HepG2 (cell line): ENCODE measurements around the gene ABCB8. TPM values are rescaled to one million over a fixed set of nuclear protein-coding genes. Genes with fewer than 3 reads are reported as not detected.

Experiments used
- ATRX ChIP-seq: sonication (generic); formaldehyde crosslinking; IDR thresholded peaks from 2 replicates; pipeline ENCODE4 v1.4.0; 2020; ENCODE audit warnings: missing genetic modification reagents, borderline replicate concordance
- CREB1 ChIP-seq, 2 experiments: fragments of 450-650 bp in 1 of 2; IDR thresholded peaks; 2 replicates each; pipeline ENCODE4 v1.6.1; 2016 to 2017; ENCODE audit warnings: control low read depth in 1 of 2, mild to moderate bottlenecking in 1 of 2, missing compliant biosample characterization in 1 of 2, missing genetic modification characterization in 1 of 2
- CSRNP1 ChIP-seq: sonication (generic); formaldehyde crosslinking; IDR thresholded peaks from 2 replicates; pipeline ENCODE4 v1.8.1; 2023; ENCODE audit warnings: mild to moderate bottlenecking, missing genetic modification reagents
- DMAP1 ChIP-seq: IDR thresholded peaks from 2 replicates; pipeline ENCODE4 v1.6.1; 2016
- DNMT3B ChIP-seq: conservative IDR thresholded peaks from 2 replicates; pipeline ENCODE4 v1.6.1; 2016; ENCODE audit warnings: missing biosample characterization, control low read depth
- ERF ChIP-seq: IDR thresholded peaks from 2 replicates; pipeline ENCODE4 v1.6.1; 2018; ENCODE audit warnings: missing biosample characterization, missing genetic modification reagents
- JUND ChIP-seq: sonication (generic); formaldehyde crosslinking; IDR thresholded peaks from 2 replicates; pipeline ENCODE4 v1.8.0; 2022; ENCODE audit warnings: mild to moderate bottlenecking, missing genetic modification reagents
- KAT2B ChIP-seq: fragments of 150-350 bp; IDR thresholded peaks from 2 replicates; pipeline ENCODE4 v1.6.1; 2014; ENCODE audit warnings: low read depth, low read length, borderline replicate concordance
- KDM4B ChIP-seq: sonication (generic); formaldehyde crosslinking; IDR thresholded peaks from 2 replicates; pipeline ENCODE4 v1.4.0; 2020; ENCODE audit warnings: missing genetic modification reagents
- KDM6A ChIP-seq: IDR thresholded peaks from 2 replicates; pipeline ENCODE4 v1.6.1; 2016; ENCODE audit warnings: low read depth
- KLF15 ChIP-seq: sonication (generic); formaldehyde crosslinking; IDR thresholded peaks from 2 replicates; pipeline ENCODE4 v1.8.1; 2023; ENCODE audit warnings: borderline replicate concordance, mild to moderate bottlenecking, inconsistent platforms, missing genetic modification reagents, mixed read lengths
- MTA3 ChIP-seq: sonication (generic); formaldehyde crosslinking; IDR thresholded peaks from 2 replicates; pipeline ENCODE4 v1.4.0; 2020; ENCODE audit warnings: missing genetic modification reagents
- NCOR1 ChIP-seq: fragments of 200-600 bp; sonication (generic); IDR thresholded peaks from 2 replicates; pipeline ENCODE4 v1.7.0; 2017; ENCODE audit warnings: antibody characterized with exemption, low read length, borderline replicate concordance
- NPAS2 ChIP-seq: sonication (generic); formaldehyde crosslinking; IDR thresholded peaks from 2 replicates; pipeline ENCODE4 v1.8.0; 2022; ENCODE audit warnings: mild to moderate bottlenecking, missing genetic modification reagents, borderline replicate concordance
- PCBP1 ChIP-seq: fragments of 200-400 bp; formaldehyde crosslinking; IDR thresholded peaks from 2 replicates; pipeline ENCODE4 v1.6.1; 2017; ENCODE audit warnings: mild to moderate bottlenecking, low read depth, low read length, borderline replicate concordance
- PHF5A ChIP-seq: IDR thresholded peaks from one replicate; pipeline ENCODE4 v1.6.1; 2018; ENCODE audit warnings: low read depth, missing genetic modification reagents; ENCODE audit not compliant: unreplicated experiment
- U2AF1 ChIP-seq: fragments of 200-400 bp; formaldehyde crosslinking; optimal IDR thresholded peaks from 2 replicates; pipeline ENCODE3; 2017; ENCODE audit warnings: mild to moderate bottlenecking, low read depth, low read length
- YEATS4 ChIP-seq: sonication (generic); formaldehyde crosslinking; IDR thresholded peaks from 2 replicates; pipeline ENCODE4 v1.4.0; 2020; ENCODE audit warnings: missing genetic modification reagents, borderline replicate concordance
- ZBTB21 ChIP-seq: sonication (generic); formaldehyde crosslinking; IDR thresholded peaks from 2 replicates; pipeline ENCODE4 v1.4.0; 2020; ENCODE audit warnings: missing genetic modification reagents
- ZFX ChIP-seq: sonication (generic); formaldehyde crosslinking; IDR thresholded peaks from 2 replicates; pipeline ENCODE4 v1.4.0; 2020; ENCODE audit warnings: mild to moderate bottlenecking, low read depth, missing genetic modification reagents, moderate library complexity
- ZNF234 ChIP-seq: sonication (generic); formaldehyde crosslinking; conservative IDR thresholded peaks from 2 replicates; pipeline ENCODE4 v1.5.1; 2020; ENCODE audit warnings: mild to moderate bottlenecking, missing genetic modification reagents
- ZNF264 ChIP-seq: sonication (generic); formaldehyde crosslinking; IDR thresholded peaks from 2 replicates; pipeline ENCODE4 v1.4.0; 2020; ENCODE audit warnings: missing genetic modification reagents
- ZNF460 ChIP-seq: sonication (generic); formaldehyde crosslinking; IDR thresholded peaks from 2 replicates; pipeline ENCODE4 v1.5.1; 2020; ENCODE audit warnings: missing genetic modification reagents, mild to moderate bottlenecking, borderline replicate concordance
- ZNF543 ChIP-seq: sonication (generic); formaldehyde crosslinking; IDR thresholded peaks from 2 replicates; pipeline ENCODE4 v1.4.0; 2020; ENCODE audit warnings: mild to moderate bottlenecking, missing genetic modification reagents
- ZNF569 ChIP-seq: sonication (generic); formaldehyde crosslinking; IDR thresholded peaks from 2 replicates; pipeline ENCODE4 v1.5.0; 2020; ENCODE audit warnings: mild to moderate bottlenecking, missing genetic modification reagents, moderate library complexity, borderline replicate concordance
- ZNF615 ChIP-seq: sonication (generic); formaldehyde crosslinking; IDR thresholded peaks from 2 replicates; pipeline ENCODE4 v1.5.0; 2020; ENCODE audit warnings: mild to moderate bottlenecking, missing genetic modification reagents, borderline replicate concordance
- ZNF703 ChIP-seq: sonication (generic); formaldehyde crosslinking; IDR thresholded peaks from 2 replicates; pipeline ENCODE4 v1.5.1; 2020; ENCODE audit warnings: missing genetic modification reagents, mild to moderate bottlenecking, moderate library complexity, borderline replicate concordance
- ZNF790 ChIP-seq: sonication (generic); formaldehyde crosslinking; IDR thresholded peaks from 2 replicates; pipeline ENCODE4 v1.8.0; 2022; ENCODE audit warnings: missing genetic modification reagents, mild to moderate bottlenecking, borderline replicate concordance
- ZNF850 ChIP-seq: sonication (generic); formaldehyde crosslinking; conservative IDR thresholded peaks from 2 replicates; pipeline ENCODE4 v1.9.0; 2021; ENCODE audit warnings: mild to moderate bottlenecking, missing genetic modification reagents
- polyA plus RNA-seq, 8 experiments: library from polyadenylated mRNA; depleted of rRNA in 3 of 8; stranded (reverse) in 7 of 8; unstranded in 1 of 8; fragments of >200 nt; fragmentation: Illumina TruSeq in 4 of 8; extraction: Trizol in 4 of 8; gene quantifications; 2 replicates each; pipeline versions ENCODE4 v1.2.1 to v1.2.3, GENCODE V29; 2011 to 2016; ENCODE audit warnings: low read depth in 4 of 8, missing spikeins in 1 of 8, mixed read lengths in 1 of 8; ENCODE audit not compliant: insufficient read depth in 1 of 8
- total RNA-seq, 5 experiments: library from RNA; depleted of rRNA; stranded (reverse); fragments of >200 nt; fragmentation: Illumina TruSeq; extraction: Trizol; gene quantifications; 2 replicates each; pipeline ENCODE4 v1.2.3, GENCODE V29; 2016; ENCODE audit warnings: low read depth in 1 of 5
- TF ChIP-seq, protein P1 (sequence below): IDR thresholded peaks from 2 replicates; pipeline ENCODE4 v1.6.1; 2016; ENCODE audit warnings: missing compliant biosample characterization, missing genetic modification reagents, borderline replicate concordance

Gene ABCB8
- total and polyA plus RNA-seq, 2 of the 13 experiments (the other 11 are each of a cell fraction or from before 2014, with no cell fraction given) = 6.6 to 16.7 TPM

GRCh38 chr7:151028131-151028947 is at the start of gene ABCB8 (continued):
- TF ChIP-seq KDM6A = no peak
- TF ChIP-seq ZNF569 (CRISPR knock-in tag) = no peak
- no peak; the same call in 1 of the 2 replicates for TF ChIP-seq DMAP1
- 0 out of 2 replicates have a peak, but pooled peaks have one; percentile 74 for TF ChIP-seq ZNF543 (CRISPR knock-in tag)
- no peak for TF ChIP-seq ATRX
- 0 out of 2 replicates have a peak, but pooled peaks have one; percentile 15 for TF ChIP-seq KDM4B (CRISPR knock-in tag)
- peak; percentile 60 for TF ChIP-seq PHF5A (CRISPR knock-in tag)
- no peak for TF ChIP-seq U2AF1
- TF ChIP-seq ZNF234 = no peak
- no peak for TF ChIP-seq MTA3
- no peak for TF ChIP-seq ZNF790 (CRISPR knock-in tag)
- TF ChIP-seq ZNF264 (CRISPR knock-in tag) = no peak
- no peak for TF ChIP-seq KAT2B
- TF ChIP-seq ZNF850 = no peak
- peak; percentile 97 for TF ChIP-seq ZFX (CRISPR knock-in tag)
- no peak for TF ChIP-seq ZBTB21 (CRISPR knock-in tag)
- no peak for TF ChIP-seq YEATS4 (CRISPR knock-in tag)
- no peak for TF ChIP-seq KLF15 (CRISPR knock-in tag)
- no peak for TF ChIP-seq NCOR1
- no peak for TF ChIP-seq NPAS2 (CRISPR knock-in tag)
- TF ChIP-seq CREB1 (IDR thresholded peaks at IDR 0.05) = peak; percentile 79
- peak; percentile 89 for TF ChIP-seq CREB1 (CRISPR knock-in tag; IDR thresholded peaks at IDR 0.05)
- no peak for TF ChIP-seq ZNF460 (CRISPR knock-in tag)
- TF ChIP-seq, protein P1, sequence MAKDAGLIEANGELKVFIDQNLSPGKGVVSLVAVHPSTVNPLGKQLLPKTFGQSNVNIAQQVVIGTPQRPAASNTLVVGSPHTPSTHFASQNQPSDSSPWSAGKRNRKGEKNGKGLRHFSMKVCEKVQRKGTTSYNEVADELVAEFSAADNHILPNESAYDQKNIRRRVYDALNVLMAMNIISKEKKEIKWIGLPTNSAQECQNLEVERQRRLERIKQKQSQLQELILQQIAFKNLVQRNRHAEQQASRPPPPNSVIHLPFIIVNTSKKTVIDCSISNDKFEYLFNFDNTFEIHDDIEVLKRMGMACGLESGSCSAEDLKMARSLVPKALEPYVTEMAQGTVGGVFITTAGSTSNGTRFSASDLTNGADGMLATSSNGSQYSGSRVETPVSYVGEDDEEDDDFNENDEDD (CRISPR knock-in tag) = peak; percentile 30; the same call in 1 of the 2 replicates
- TF ChIP-seq JUND (CRISPR knock-in tag) = no peak
- no peak for TF ChIP-seq ERF (CRISPR knock-in tag)
- TF ChIP-seq ZNF703 (CRISPR knock-in tag) = no peak
- TF ChIP-seq CSRNP1 (CRISPR knock-in tag) = no peak
- TF ChIP-seq DNMT3B (CRISPR knock-in tag) = 0 out of 2 replicates have a peak, but pooled peaks have one; percentile 24
- TF ChIP-seq ZNF615 (CRISPR knock-in tag) = no peak
- TF ChIP-seq PCBP1 = no peak
